ENCODE results near the gene TFPI.
"Not testable (repeated sequence)": the region's sequence is repeated elsewhere in the genome, so short reads cannot be mapped to it uniquely, and the experiment has no call there.

TFPI gene

GRCh38 chr2:187554011-187554703, at the start of gene TFPI:
Gene TFPI, minus strand, starts transcription at chr2:187554435. Its CDS starts 50,667 bp downstream, at chr2:187503768.
- no peak for DNase-seq

GRCh38 chr2:187594801-187595200, 40.6 kb upstream of the TFPI start:
- no peak for DNase-seq

- no peak for DNase-seq
Measured at GRCh38 chr2:187593697-187594096, 39.5 kb upstream of the TFPI start.

GRCh38 chr2:187593098-187593497, 38.9 kb upstream of the TFPI start:
- no peak for DNase-seq

GRCh38 chr2:187590175-187590574, 35.9 kb upstream of the TFPI start:
- DNase-seq, result no peak

GRCh38 chr2:187586011-187586641, 31.9 kb upstream of the TFPI start:
- DNase-seq, result no peak

GRCh38 chr2:187581125-187581896, 27.1 kb upstream of the TFPI start:
- DNase-seq, result peak; percentile 67

- DNase-seq, result peak; percentile 15
Measured at GRCh38 chr2:187580462-187581124, 26.4 kb upstream of the TFPI start.

- no peak for DNase-seq
Measured at GRCh38 chr2:187577310-187577709, 23.1 kb upstream of the TFPI start.

GRCh38 chr2:187576906-187577305, 22.7 kb upstream of the TFPI start:
- DNase-seq, result no peak

GRCh38 chr2:187575751-187576067, 21.5 kb upstream of the TFPI start:
- no peak for DNase-seq

- DNase-seq, result no peak
Measured at GRCh38 chr2:187574969-187575750, 20.9 kb upstream of the TFPI start.

GRCh38 chr2:187573722-187574121, 19.5 kb upstream of the TFPI start:
- no peak for DNase-seq

GRCh38 chr2:187571996-187572395, 17.8 kb upstream of the TFPI start:
- DNase-seq, result not testable (repeated sequence)

GRCh38 chr2:187569571-187569970, 15.3 kb upstream of the TFPI start:
- DNase-seq, result no peak

GRCh38 chr2:187569042-187569441, 14.8 kb upstream of the TFPI start:
- no peak for DNase-seq

GRCh38 chr2:187567126-187567525, 12.9 kb upstream of the TFPI start:
- no peak for DNase-seq

- DNase-seq, result no peak
Measured at GRCh38 chr2:187566712-187567111, 12.5 kb upstream of the TFPI start.

- no peak for DNase-seq
Measured at GRCh38 chr2:187566266-187566665, 12.0 kb upstream of the TFPI start.

GRCh38 chr2:187565618-187566017, 11.4 kb upstream of the TFPI start:
- DNase-seq, result not testable (repeated sequence)

- not testable (repeated sequence) for DNase-seq
Measured at GRCh38 chr2:187556493-187556892, 2.3 kb upstream of the TFPI start.

GRCh38 chr2:187554704-187555082, 458 bp upstream of the TFPI start:
- no peak for DNase-seq

Measured in NCI-H2029 treated with DMSO at 0.1 percent for 48 hours (cell line).